GM18502 (cell line): ENCODE measurements around the gene FOXD4L6.
"Not testable (repeated sequence)": the region's sequence is repeated elsewhere in the genome, so short reads cannot be mapped to it uniquely, and the experiment has no call there.

Experiments used
- ATAC-seq: cut with Tn5 transposase; IDR thresholded peaks from one replicate; pipeline ENCODE4 v1.9.1; 2021; ENCODE audit warnings: mild to moderate bottlenecking; ENCODE audit not compliant: unreplicated experiment, poor library complexity

FOXD4L6 gene

DNA sequence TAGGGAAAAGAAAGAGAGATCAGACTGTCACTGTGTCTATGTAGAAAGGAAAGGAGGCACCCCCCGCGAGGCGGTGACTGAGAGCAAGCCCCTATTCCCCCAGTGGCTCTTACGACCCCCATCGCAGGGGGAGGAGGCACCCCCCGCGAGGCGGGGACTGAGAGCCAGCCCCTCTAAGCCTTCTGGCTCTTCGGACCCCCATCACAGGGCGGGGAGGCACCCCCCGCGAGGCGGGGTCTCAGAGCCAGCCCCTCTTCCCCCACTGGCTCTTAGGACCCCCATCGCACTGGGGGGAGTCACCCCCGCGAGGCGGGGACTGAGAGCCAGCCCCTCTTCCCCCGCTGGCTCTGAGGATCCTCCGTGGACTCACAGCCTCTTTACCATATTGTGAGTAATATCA is 23.9 kb downstream of the FOXD4L6 start:
- ATAC-seq: not testable (repeated sequence)

DNA sequence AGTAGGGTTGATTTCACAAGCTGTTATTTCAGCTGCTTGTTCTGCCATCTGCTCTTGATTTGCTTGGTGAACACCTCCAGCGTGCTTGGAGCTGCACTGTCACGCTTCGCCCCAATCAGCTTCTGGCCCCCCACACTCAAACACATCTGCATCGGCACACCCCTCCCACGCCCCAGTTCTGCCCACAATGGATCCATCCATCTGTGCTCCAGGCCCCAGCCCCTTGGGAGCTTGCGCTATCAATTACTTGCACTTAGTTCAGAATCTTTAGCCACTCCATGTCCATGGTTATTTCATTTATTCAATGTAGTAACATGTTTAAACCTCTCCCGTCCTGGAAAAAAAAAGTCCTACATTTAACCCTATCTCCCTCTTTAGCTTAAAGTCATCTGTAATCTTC is 28.0 kb downstream of the FOXD4L6 start:
- ATAC-seq: not testable (repeated sequence)

DNA sequence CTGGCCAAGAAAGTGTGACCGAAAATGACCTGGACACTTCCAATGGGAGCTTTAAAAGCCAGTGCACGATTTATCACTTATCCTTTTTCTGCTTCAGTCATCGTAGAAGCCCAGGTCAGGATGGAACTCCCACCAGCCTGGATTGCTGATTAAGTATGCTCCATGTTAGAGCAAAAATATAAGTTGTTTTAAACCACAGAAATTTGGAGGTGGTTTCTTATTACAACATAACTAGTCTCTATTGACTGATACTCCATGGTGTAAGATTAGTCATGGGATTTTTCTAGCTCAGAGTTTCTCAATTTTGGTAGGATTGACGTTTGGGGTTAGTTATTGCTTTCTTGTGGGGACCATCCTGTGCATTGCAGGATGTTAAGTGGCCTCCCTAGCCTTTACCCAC is 29.7 kb downstream of the FOXD4L6 start:
- not testable (repeated sequence) for ATAC-seq

DNA sequence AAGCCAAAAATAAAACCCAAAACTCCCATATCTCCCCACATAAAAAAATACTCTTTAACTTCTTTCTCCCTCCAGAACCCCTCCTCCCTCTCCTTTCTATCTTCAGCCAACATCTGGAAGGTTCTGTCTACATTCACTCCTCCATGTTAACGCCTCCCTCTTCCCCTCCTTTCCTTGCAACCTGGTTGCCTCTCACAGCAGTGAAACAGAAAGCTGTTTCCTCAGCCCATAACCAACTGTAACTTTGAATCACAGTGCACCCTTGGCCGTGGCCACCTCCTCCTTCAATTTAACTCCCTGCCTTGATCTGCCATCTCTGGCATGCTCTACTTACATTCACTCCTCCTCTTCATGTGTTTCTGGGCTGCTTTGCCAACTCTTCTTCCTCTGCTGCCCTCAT is 33.4 kb downstream of the FOXD4L6 start:
- ATAC-seq: not testable (repeated sequence)

DNA sequence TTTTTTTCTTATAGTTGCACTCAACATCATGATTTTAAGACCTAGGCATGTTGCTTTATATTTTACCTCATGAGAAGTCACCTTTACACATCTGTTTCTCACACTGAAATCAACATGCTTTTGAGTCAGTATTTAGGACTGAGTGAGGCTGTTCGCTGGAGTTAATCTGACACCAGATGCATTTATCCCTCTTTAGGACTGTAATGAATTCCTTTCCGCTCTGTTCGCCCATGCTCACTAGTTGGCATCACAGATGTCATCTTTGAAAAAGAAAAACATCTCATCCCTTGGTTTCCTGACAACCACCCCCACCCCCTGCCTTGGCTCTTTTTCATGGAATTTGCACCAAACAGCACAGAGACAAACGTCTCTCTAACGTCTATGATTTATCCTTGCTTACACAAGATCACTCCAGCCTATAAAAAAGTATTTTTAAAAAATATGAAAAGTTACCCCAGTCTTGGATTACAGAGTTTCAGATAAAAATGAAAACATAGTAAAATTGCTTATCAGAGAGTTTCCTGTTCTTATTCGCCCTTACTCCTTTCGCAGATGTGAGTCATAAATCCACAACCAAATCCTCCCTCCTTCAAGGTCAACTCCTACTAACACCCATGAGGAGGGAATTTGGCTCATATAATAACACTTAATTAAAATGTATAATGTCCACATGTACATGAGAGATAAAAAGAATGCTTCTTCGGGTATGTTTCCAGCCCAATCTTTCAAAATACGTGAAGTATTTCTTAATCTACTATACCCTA is 34.3 kb downstream of the FOXD4L6 start:
- not testable (repeated sequence) for ATAC-seq

DNA sequence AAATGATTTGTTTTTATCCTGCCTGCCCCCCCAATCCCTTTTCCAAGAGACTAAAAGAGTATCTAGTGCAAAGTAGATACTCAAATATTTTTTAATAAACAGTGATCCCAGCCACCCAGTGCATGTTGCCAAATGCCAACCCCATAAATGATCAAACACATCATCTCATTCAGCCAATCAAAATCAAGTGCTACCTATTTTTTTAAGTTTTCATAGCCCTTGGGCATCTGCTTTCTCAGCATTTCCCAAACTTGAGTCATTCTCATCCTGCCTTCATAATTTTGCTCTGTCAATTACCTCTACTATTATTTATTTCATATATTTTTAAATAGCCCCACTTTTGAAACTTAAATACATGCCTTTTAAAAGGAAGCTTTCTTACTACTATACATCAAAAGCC is 37.6 kb downstream of the FOXD4L6 start:
- ATAC-seq: not testable (repeated sequence)

DNA sequence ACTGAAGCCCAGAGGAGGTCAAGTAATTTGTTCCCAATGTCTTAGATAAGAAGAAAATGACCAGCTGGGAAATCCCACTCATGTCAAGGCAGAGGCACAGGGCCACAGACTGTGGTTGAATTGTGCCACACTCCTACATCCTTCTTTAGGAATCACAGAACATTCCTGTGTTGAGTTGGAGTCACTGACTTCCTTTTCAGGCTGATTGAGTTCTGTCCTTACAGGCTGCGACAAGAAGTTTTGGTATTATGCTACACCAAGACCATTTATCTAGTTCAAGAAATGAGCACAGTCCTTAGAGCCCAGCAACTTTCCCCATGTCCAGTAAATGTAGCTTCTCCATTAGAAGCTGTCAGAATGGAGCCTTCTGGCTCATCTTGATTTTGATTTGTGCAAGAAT is 38.1 kb downstream of the FOXD4L6 start:
- ATAC-seq: not testable (repeated sequence)

DNA sequence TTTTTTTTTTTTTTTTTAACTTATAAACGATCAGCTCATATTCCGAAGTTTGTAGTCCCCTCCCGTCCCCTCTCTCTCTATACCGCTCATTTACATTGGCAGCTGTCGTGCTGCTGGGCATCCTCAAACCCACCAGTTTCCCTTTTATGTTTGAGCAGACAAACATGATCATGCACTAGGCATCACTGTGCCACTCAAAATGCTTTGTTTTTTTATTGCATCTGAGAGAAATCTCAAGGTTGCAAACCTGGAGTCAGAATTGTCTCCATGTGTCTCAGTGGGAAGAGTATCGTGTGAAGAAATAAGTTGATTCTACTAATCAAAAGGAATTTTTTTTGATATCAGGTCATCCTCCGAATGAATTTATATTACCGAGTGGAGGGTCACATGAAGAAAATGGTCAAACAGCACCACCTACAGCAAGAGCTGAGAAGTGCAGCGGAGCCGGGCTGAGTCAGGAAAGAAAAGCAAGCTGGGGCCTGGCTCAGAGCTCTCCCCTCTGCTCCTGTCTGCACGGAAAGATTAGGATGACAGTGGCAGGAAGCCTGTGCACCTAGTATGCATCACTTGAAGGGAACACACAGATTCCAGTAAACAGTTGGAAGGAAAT is 39.9 kb downstream of the FOXD4L6 start:
- peak; percentile 84 for ATAC-seq

DNA sequence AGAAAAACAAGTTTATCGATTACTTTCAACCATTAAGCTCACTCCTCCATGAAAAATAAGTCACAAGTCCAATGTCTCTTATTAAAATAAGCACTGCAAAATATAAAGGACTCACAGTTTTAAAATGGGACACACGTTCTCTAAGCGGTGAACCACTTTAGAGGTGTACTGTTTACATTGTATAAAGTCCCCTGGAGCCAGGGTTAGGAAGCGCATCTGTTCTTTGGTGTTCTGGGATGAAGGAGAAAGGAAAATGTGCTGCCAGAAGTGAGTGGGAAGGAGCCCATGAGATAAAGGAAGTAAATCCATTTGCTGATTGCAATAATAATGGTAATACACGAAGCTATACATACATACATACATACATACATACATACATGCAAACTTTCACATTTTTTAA is 40.6 kb downstream of the FOXD4L6 start:
- not testable (repeated sequence) for ATAC-seq

DNA sequence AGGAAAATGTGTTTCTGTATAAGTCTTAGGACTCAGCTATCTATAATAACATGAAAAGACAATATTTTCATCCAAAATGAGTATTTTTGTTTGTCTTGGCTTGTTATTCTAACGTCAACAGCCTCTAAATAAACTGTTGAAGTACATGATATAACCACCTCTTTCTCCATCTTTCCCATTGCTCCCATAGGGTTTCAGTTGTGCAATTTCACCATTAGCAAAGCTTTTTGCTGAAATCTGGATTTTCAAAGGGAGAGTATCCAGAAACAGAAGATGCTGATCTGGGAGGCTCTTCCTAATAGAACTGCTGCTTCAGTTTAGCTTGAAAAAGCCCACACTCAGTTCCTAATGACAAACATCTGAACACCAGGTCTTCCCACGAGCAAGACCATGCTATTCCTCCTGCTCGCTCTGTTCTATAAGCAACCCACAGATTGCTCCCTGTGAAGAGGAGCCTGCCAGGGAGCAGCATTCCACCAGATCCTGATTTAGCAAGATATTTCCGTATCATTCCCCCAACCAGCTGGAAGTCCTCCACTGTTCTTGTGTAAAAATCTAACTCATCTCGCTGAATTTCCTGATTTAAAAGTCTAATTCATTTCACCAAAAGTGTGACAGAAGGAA is 41.2 kb downstream of the FOXD4L6 start:
- ATAC-seq: not testable (repeated sequence)

DNA sequence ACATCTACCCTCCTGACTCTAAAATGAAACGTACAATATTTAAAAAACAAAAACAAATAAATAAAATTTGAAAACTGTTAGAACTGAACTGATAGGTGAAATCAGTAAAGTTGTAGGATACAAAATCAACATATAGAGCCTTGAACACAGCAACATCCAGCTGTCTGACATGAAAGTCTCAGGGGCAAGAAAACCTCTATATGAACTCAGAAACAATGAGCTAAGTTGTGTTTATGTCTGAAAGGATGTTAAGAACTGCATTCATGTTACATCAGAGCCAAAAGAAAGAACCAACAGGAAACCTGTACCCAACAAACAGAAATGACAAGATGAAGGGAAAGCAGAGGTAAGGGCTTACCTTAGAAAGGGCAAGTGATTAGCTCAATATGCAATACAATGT is 41.8 kb downstream of the FOXD4L6 start:
- ATAC-seq: not testable (repeated sequence)

DNA sequence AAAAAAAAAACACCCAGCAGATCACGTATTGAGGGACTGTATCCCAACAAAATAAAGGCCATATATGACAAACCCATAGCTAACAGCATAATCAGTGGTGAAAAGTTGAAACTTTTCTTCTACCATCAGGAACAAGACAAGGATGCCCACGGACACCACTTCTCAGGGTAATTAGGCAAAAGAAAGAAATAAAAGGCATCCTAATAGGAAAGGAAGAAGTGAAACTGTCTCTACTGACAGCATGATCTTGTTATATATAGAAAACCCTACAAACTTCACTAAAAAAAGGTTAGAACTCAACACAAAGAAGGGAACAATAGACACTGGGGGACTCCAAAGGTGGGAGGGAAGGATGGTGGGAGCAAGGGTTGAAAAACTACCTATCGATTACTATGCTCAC is 42.3 kb downstream of the FOXD4L6 start:
- ATAC-seq: peak; percentile 33

DNA sequence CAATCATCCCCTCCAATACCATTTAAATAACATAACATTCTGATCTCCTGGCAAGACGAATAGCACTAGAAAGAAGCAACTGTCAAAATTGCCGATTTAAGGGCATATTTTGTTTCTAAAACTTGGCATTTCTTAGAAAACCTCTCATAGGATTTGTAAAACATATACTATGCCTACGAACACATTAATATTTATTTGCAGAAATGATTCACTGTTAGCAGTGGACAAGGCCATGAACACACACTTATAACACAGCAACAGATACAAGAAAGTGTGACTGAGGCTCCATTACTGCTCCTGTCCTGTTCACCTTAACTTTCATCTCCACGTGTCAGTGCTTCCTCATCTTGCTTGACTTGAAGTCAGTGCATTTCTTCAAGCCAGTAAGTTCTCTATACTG is 46.1 kb downstream of the FOXD4L6 start:
- not testable (repeated sequence) for ATAC-seq

DNA sequence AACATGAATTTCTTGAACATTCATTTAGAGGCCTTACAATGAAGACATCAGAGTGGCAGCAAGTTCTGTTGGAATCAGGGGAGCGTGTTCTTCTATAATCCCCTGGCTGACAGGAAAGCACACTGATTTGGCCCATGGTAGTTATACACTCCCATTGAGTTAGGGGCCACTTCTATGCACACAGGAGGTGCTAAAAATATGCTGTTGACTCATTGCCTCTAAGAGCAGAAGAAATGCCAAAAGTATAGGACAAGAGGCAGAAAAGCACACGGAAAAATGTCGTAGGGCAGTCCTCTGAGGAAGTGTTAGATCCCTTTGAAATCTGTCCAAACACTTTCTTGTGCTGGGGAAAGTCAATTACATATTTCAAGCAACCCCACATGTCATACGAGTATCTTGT is 49.0 kb downstream of the FOXD4L6 start:
- not testable (repeated sequence) for ATAC-seq

DNA sequence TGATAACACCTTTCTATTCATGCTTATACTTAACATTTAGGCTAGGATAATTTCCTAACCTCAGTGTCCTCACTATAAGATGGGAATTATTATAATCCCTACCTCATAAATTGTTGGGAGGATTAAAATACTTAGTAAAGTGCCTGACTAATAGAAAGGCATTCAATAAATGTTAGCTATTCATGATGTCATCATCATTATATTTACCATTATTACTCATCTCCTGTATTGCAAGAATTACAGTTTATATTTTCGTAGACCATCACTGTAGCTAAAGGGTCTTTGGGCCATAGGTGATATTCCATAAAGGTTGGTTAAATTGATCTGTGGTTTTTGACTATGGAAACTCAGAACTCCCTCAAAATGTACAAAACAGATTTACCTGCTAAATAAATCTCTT is 50.9 kb downstream of the FOXD4L6 start:
- ATAC-seq: not testable (repeated sequence)
